ENCODE measurements around the gene ARHGAP31. TPM values are rescaled to one million over a fixed set of nuclear protein-coding genes. Genes with fewer than 3 reads are reported as not detected.
A peak's percentile ranks its signal among the peaks of the same experiment; 100 is the strongest.

The ARHGAP31 gene
- total RNA-seq, 1 donor from 2014 or later = 48.1 TPM

GRCh38 chr3:119295816-119296726 is 1.9 kb downstream of the ARHGAP31 start:
- peaks cover 13% of the 10 kb centered on the region for H3K36me3 Mint-ChIP-seq (ENCODE audit: low read depth, unreplicated experiment)
- Histone ChIP-seq H3K27ac (ENCODE audit: low read depth, low read length) (peak overlapping the region; percentile 67), H3K9me3 (ENCODE audit: insufficient read depth, low read depth, low read length) (no peaks in the 10 kb centered on the region), H3K36me3 (ENCODE audit: insufficient read depth, low read length) (peaks cover 9% of the 10 kb centered on the region), H3K4me2 (ENCODE audit: low read length) (peak overlapping the region; percentile 96), H3K4me3 (ENCODE audit: insufficient read depth, low read depth, low read length) (peak overlapping the region; percentile 73), H3K27me3 (ENCODE audit: insufficient read depth, low read length) (no peaks in the 10 kb centered on the region), H3K79me2 (ENCODE audit: insufficient read depth, low read length) (peaks cover 69% of the 10 kb centered on the region), H3K4me1 (ENCODE audit: insufficient read depth, low read length) (peaks cover 32% of the 10 kb centered on the region), H2AFZ (ENCODE audit: low read depth, low read length) (no peak overlapping the region), H3K9ac (ENCODE audit: low read length) (peak overlapping the region; percentile 93), H4K20me1 (ENCODE audit: insufficient read depth, low read length) (peaks cover 23% of the 10 kb centered on the region)
- FAIRE-seq (peak; percentile 65), DNase-seq (ENCODE audit: low read depth) (peak; percentile 88)
- H3K27me3 Mint-ChIP-seq (ENCODE audit: low read depth, unreplicated experiment) = no peaks in the 10 kb centered on the region
- TF ChIP-seq EZH2 (IDR thresholded peaks at IDR 0.05; ENCODE audit: insufficient read depth, low read length) (no peak), CTCF (IDR thresholded peaks at IDR 0.05; ENCODE audit: insufficient read depth, low read depth, low read length) (no peak)
- peaks cover 41% of the 10 kb centered on the region for H3K4me1 Mint-ChIP-seq (ENCODE audit: low read depth, unreplicated experiment)
- H3K27ac Mint-ChIP-seq (ENCODE audit: unreplicated experiment) = peak overlapping the region; percentile 88
- no peaks in the 10 kb centered on the region for H3K9me3 Mint-ChIP-seq (ENCODE audit: unreplicated experiment)
- H3K4me3 Mint-ChIP-seq (ENCODE audit: unreplicated experiment) = peak overlapping the region; percentile 93

GRCh38 chr3:119296727-119297122 is 2.5 kb downstream of the ARHGAP31 start:
- no peaks in the 10 kb centered on the region for H3K9me3 ChIP-seq (ENCODE audit: insufficient read depth, low read depth, low read length)
- Mint-ChIP-seq H3K4me1 (ENCODE audit: low read depth, unreplicated experiment) (peaks cover 48% of the 10 kb centered on the region), H3K36me3 (ENCODE audit: low read depth, unreplicated experiment) (peaks cover 17% of the 10 kb centered on the region), H3K4me3 (ENCODE audit: unreplicated experiment) (peak overlapping the region; percentile 93), H3K27ac (ENCODE audit: unreplicated experiment) (peak overlapping the region; percentile 88), H3K27me3 (ENCODE audit: low read depth, unreplicated experiment) (no peaks in the 10 kb centered on the region), H3K9me3 (ENCODE audit: unreplicated experiment) (no peaks in the 10 kb centered on the region)
- DNase-seq (ENCODE audit: low read depth) = no peak
- peaks cover 9% of the 10 kb centered on the region for H3K36me3 ChIP-seq (ENCODE audit: insufficient read depth, low read length)
- no peaks in the 10 kb centered on the region for H3K27me3 ChIP-seq (ENCODE audit: insufficient read depth, low read length)
- peaks cover 76% of the 10 kb centered on the region for H3K79me2 ChIP-seq (ENCODE audit: insufficient read depth, low read length)
- H4K20me1 ChIP-seq (ENCODE audit: insufficient read depth, low read length) = peaks cover 26% of the 10 kb centered on the region
- peaks cover 36% of the 10 kb centered on the region for H3K4me1 ChIP-seq (ENCODE audit: insufficient read depth, low read length)
- H3K4me2 ChIP-seq (ENCODE audit: low read length) = peak overlapping the region; percentile 96
- H3K9ac ChIP-seq (ENCODE audit: low read length) = peak overlapping the region; percentile 93
- peak overlapping the region; percentile 67 for H3K27ac ChIP-seq (ENCODE audit: low read depth, low read length)
- no peak for FAIRE-seq
- H2AFZ ChIP-seq (ENCODE audit: low read depth, low read length) = no peak overlapping the region
- TF ChIP-seq EZH2 (IDR thresholded peaks at IDR 0.05; ENCODE audit: insufficient read depth, low read length) = no peak
- TF ChIP-seq CTCF (IDR thresholded peaks at IDR 0.05; ENCODE audit: insufficient read depth, low read depth, low read length) = no peak
- H3K4me3 ChIP-seq (ENCODE audit: insufficient read depth, low read depth, low read length) = peak overlapping the region; percentile 73
